Measurements from ENCODE around the gene FHOD3.

DNA sequence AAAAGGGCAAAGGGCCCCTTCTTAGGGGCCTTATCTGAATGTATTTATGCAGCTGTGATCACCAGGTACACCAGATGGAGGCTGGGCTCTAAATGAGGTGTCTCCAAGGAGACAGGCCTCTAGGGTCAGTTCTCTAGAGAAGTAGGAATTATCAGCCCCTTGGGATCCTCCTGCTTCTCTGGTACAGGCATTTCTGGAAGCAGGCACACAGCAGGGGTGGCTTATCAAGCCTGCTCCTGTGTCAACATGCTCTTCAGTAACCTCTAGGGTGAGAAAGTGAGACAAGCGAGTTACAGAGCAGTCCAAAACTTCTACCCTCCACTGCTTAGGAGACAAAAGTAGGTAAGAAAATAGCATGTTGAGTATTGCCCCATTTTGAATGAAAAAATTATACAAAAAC lies 517.5 kb downstream of the FHOD3 start:
- TF ChIP-seq, protein P1, sequence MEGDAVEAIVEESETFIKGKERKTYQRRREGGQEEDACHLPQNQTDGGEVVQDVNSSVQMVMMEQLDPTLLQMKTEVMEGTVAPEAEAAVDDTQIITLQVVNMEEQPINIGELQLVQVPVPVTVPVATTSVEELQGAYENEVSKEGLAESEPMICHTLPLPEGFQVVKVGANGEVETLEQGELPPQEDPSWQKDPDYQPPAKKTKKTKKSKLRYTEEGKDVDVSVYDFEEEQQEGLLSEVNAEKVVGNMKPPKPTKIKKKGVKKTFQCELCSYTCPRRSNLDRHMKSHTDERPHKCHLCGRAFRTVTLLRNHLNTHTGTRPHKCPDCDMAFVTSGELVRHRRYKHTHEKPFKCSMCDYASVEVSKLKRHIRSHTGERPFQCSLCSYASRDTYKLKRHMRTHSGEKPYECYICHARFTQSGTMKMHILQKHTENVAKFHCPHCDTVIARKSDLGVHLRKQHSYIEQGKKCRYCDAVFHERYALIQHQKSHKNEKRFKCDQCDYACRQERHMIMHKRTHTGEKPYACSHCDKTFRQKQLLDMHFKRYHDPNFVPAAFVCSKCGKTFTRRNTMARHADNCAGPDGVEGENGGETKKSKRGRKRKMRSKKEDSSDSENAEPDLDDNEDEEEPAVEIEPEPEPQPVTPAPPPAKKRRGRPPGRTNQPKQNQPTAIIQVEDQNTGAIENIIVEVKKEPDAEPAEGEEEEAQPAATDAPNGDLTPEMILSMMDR (conservative IDR thresholded peaks at IDR 0.05; ENCODE audit: low read depth, low read length): no peak
- no peak for TF ChIP-seq RAD21 (IDR thresholded peaks at IDR 0.05; ENCODE audit: low read length)
- TF ChIP-seq POLR2A (IDR thresholded peaks at IDR 0.05; ENCODE audit: low read depth, low read length): no peak
- TF ChIP-seq, protein P2, sequence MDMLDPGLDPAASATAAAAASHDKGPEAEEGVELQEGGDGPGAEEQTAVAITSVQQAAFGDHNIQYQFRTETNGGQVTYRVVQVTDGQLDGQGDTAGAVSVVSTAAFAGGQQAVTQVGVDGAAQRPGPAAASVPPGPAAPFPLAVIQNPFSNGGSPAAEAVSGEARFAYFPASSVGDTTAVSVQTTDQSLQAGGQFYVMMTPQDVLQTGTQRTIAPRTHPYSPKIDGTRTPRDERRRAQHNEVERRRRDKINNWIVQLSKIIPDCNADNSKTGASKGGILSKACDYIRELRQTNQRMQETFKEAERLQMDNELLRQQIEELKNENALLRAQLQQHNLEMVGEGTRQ (IDR thresholded peaks at IDR 0.05; ENCODE audit: low read depth, low read length): no peak

All from IMR-90 (cell line).